Hematopoietic multipotent progenitor cell treated with erythropoietin and hydrocortisone succinate and interleukin-3 and kit ligand, for 15 days (in vitro differentiated cells): ENCODE results near the gene FHAD1.
"Not testable (repeated sequence)": the region's sequence is repeated elsewhere in the genome, so short reads cannot be mapped to it uniquely, and the experiment has no call there.

Source experiments
- DNase-seq: peaks from one replicate; pipeline ENCODE4 v3.0.0-alpha.2; 2015; ENCODE audit warnings: low spot score

FHAD1 gene

DNA sequence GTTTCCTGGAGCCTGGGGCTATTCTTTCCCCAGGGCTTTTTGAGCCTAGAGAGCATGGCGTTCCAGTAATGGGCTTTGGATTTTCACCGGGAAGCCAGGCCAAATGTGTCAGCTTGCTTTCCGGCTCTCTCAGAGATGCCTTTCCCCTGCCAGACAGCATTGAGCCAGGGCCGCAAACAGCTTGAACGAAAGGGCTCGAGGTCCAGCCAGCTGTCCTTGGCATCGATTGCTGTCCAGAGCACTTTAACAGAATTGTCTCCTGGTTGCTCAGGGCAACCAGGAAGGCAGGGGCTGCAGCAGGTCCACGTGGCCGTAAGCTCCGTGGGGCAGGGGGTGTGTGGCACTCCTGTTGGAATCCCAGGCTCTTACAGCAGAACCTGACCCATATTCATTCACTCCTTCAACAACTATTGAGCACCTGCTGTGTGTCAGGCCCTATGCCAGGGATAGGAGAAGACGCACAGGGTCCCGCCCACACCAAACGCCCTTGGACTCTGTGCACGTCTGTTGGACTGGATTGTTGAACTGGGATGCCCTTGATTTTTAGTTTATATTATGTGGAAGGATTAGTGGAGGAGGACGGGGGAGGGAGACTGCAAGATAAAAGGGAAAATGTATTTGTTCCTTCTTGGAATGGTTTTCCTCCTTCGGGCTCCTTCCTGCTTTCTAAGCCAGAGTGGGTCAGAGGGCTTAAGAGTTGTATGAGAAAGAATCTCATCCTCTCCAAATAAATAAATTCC lies 123.9 kb downstream of the FHAD1 start:
- no peak for DNase-seq

DNA sequence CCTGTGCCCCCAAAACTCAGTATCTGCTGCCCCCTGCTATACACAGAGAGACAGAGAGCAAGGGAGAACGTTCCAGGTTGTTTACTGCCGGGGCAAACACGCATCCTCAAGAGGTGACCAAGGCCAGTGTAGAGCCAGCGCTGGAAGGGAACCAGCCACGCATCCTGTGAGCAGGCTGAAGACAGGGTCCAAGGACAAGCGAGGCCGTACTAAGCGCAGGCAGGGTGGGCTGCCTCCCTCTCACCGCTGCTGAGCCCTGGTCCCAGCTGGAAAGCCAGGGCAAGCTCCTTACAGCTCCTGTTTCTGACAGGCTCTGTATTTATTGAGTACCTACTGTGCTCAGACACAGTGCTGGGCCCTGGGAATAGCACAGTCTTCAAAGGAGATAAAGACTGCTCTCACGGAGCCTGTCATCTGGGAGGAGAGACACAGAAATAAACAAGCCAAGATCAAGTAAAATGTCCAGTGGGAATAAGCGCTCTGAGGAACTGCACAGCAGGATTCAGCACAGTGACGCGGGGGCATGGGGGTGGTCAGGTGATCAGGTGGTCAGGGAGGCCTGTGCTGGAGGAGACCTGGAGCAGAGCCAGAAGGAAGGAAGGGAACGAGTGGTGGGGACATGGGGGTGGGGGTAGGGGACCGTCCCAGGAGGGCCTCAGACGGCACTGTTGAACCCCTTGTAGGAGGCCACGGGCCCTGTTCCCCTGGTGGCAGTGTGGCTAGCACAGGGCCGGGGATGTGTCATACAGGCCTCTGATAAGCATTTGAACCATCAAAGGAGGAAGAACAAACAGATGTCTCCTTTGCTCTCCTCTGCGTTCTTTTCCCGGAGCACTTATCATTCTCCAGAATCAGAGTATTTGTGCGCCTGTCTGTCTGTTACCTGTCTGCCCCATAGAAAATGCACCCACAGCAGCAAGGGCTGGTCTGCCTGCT lies 124.9 kb downstream of the FHAD1 start:
- DNase-seq: no peak

DNA sequence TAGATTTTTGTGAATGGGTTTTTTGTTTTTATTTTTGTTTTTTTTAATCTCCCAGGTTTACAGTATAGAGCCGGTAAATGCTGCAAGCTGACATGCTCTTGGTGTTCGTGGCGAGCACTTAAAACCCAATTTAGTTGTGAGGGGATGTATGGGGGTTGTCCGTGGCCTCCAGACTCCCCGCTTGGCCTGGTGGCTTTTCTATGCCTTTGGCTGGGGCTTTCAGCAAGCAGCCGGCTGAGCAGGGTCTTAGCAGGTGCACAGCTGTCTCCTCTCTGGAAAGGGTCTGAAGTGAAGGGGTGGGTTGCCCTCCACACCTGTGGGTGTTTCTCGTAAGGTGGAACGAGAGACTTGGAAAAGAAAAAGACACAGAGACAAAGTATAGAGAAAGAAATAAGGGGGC lies 131.7 kb downstream of the FHAD1 start:
- no peak for DNase-seq

DNA sequence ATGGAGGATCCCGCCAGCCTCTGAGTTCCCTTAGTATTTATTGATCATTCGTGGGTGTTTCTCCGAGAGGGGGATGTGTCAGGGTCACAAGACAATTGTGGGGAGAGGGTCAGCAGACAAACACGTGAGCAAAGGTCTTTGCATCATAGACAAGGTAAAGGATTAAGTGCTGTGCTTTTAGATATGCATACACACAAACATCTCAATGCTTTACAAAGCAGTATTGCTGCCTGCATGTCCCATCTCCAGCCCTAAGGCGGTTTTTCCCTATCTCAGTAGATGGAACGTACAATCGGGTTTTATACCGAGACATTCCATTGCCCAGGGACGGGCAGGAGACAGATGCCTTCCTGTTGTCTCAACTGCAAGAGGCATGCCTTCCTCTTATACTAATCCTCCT lies 132.1 kb downstream of the FHAD1 start:
- DNase-seq: not testable (repeated sequence)

DNA sequence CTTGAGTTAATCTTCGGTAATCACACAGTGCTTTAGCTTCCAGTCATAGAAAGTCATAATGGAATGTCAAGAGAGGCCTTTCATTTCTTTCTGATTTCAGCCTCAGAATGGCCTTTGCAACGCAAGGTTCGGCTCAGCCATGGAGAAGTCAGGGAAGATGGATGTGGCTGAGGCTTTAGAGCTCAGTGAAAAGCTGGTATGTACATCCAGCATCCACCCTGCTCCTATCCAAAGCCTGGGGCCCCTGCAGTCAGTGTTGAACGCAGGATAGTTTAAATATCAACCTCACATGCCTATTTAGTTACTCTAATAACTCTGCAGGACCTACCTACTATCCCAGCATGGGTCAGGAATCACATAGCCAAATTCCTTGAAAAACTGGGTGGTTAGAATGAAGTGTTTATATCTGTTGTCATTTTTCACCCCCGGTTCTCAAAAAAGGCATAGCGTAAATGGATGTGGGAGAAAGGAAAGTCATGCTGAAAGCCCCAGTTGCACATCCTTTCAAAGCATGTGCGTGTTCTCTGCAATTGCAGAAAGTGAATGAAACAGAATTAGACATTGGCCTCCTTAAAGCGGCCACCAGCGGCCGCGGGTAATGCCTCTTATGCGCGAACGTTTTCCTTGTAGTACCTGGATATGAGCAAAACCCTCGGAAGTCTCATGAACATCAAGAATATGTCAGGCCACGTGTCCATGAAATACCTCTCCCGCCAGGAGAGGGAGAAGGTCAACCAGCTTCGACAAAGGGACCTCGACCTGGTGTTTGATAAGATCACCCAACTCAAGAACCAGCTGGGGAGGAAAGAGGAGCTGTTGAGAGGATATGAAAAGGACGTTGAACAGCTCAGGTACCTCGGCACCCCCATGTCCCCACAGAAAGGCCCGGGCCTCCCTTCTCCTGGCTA lies 133.8 kb downstream of the FHAD1 start:
- no peak for DNase-seq

DNA sequence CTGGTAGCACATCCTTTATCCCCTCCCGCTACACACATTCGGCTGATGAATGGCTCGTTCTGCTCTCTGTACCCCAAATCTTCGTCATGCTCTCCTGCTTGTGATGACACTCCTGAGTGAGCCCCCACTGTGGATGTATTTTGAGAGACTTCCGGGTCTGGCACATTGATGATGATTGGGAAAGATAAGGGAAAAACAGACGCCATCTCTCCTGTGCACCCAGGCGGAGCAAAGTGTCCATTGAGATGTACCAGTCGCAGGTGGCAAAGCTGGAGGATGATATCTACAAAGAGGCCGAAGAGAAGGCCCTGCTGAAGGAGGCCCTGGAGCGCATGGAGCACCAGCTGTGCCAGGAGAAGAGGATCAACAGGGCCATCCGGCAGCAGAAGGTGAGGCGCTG lies 134.8 kb downstream of the FHAD1 start:
- no peak for DNase-seq

DNA sequence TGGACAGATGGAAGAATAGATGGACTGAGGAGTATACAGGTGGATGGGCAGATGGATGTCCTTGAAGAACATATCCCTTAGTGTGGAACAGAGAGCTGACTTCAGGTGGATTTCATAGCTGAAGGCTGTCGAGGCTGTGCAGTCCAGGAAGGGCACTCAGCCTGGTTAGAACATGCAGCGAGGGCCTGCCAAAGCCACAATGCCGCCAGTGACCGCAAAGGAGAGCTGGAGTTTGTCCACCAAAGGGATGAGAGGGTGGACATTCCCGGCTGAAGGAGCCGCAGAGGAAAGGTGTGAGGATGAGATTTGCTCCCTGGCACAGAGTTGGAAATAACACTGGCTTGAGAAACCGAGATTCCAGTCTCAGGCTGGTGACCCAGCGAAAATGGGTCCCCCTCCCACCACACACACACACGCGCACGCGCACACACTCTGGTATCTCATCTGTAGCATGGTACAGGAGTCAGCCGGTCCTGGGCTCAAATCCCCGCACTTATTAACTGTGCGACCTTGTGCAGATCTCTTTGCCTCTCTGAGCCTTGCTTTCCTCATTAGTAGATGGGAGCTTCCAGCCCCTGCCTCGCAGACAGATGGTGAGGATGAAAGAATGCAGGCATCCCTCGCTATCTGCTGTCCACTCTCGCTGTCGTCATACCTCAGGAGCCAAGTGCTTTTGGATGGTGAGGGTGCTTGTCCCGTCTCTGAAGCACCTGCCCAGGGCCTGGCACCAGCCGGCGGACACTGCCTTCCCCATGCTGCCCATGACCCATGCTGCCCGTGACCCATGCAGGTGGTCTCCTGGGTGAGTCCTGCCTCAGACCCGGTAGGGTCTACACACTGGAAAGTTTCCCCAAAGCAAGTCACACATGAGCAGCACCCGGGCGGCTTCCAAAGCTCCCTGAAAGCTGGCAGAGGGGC lies 135.8 kb downstream of the FHAD1 start:
- DNase-seq: no peak

DNA sequence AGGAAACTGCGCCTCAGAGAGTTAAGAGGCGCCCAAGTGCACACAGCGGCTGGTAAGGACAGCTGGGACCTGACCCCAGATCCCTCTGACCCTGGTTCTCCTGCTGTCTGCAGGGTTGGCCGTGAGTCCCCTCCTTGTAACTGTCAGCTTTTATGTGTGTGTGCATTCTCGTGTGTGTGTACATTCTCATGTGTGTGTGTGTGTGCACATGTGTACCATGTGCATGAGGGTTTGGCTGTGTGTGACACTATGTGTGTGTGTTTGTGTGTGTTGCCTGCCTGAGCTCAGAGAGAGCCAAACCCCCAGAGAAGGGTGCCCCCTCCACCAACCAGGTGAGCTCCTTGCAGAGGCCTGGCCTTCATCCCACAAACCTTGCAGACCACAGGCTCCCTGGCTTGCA lies 136.8 kb downstream of the FHAD1 start:
- no peak for DNase-seq

DNA sequence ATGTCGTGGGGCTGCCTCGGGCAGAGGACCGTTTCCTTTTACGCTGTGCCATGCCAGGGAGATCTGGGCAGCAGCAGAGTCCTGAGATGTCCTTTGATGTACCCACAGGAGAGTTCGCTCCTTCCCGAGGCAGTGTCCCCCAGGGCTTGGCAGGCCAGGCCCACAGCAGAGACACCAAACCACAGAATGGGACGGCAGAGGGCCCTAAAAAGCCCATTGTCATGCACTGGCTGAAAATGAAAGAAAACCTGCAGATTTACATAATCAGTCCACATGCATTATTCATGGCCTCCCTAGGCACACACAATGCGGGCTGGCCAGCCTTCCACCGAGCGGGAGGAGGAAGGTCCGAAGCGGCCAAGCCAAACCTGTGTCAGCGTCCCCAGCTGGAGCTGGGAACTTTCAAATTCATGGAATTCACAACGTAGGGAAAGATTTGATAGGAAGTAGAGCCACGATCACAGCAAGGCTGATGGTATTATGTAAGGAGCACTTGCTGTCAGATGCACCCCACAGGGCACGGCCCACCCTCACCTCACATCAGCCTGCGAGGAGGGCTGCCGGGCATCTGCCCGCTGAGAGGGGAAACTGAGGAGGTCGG lies 137.4 kb downstream of the FHAD1 start:
- DNase-seq: no peak

DNA sequence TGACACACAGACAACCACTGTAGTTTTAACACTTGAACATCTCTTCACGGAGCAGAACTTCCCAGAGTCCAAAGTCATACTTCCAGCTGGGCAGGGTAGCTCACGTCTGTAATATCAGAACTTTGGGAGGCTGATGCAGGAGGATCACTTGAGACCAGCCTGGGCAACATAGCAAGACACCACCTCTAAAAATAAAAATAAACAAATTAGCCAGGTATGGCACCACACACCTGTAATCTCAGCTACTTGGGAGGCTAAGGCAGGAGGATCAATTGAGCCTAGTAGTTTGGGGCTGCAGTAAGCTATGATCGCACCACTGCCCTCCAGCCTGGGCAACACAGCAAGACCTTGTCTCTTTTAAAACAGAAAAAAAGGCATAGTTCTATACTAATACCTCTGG lies 138.4 kb downstream of the FHAD1 start:
- DNase-seq: no peak

DNA sequence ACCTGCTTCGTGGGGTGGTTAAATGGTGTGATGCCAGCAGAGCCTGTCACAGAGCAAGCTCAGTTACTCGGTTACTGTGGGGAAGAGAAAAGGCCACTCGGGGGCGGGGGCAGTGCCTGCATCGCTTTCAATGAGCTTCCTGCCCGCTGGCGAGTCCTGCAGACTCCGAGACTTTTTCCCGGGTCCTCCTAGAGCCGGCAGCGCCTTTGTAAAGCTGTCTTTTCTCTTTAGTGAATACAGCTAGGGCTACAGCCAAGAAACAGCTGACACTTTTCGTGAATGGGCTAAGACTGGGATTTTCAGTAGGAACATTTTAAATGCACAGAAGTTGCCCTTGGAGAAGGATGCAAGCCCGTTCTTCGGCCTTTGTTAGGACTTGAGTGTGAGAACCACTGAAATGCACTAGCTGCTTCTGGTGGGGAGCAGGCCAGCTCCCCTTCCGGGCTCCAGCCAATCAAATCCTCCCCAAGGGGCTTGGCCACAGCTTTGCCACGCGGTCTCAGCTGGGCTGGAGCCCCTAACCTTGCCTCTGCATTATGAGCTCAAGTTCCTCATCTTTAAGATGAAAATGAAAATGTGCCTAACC lies 139.2 kb downstream of the FHAD1 start:
- DNase-seq: no peak

DNA sequence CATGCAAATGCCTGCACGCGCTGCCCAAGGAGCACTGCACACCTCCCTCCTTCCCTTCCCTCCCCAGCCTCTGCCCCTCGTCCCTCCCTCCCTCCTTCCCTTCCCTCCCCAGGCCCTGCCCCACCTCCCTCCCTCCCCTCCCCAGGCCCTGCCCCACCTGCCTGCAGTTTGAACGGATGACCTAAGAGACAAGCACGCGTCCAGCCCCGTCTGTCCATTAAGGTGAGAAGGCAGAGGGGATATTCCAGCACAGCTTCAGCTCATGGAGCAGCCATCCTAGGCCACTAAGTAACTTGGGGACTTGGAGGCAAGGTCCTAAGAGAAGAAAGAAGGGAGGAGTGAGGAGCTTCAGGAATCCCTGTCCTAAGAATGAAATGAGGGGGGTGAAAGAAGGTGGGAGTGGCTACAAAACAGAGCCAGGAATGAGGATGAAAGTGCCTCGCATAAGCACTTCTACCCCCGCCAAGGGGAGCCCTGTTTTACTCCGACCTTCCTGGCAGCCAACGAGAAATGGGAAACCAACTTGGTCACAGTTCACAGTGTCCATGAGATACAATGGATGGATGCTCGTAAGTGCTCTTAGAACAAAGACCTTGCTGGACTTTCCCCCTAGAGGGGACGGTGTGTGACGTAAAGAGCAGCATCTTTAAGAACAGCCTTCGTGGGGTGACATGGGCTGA lies 141.3 kb downstream of the FHAD1 start:
- DNase-seq: no peak

DNA sequence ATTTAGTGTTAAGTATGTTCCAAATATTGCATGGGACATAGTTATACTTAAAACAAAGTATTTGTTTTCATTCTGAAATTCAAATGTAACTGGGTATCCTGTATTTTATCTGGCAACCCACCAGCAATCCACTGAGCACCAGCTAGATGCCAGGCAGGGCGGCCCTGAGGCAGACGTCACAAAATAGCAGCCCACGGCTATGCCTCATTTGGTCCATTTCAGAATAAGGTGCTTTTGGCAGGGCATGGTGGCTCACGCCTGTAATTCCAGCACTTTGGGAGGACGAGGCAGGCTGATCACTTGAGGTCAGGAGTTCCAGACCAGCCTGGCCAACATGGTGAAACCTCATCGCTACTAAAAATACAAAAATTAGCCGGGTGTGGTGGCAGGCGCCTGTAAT lies 142.8 kb downstream of the FHAD1 start:
- not testable (repeated sequence) for DNase-seq

DNA sequence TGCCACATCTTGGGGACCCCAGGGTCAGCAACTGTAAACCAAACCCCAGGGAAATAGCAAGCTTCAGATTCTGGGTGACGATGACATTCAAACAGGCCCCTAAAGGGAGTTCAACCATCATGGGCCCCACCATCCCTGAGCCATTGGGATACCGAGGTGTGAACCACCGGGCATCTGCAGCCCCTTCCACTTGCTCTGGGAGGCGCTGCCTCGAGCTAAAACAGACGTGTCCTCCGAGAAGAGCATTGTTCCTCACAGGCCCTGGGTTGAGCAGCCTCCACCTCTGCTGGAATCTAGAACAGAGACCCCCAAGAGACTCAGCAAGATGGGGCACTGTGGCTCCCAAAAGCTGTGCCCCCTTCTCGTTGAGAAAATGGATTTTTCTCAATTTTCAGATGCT lies 143.6 kb downstream of the FHAD1 start:
- no peak for DNase-seq

DNA sequence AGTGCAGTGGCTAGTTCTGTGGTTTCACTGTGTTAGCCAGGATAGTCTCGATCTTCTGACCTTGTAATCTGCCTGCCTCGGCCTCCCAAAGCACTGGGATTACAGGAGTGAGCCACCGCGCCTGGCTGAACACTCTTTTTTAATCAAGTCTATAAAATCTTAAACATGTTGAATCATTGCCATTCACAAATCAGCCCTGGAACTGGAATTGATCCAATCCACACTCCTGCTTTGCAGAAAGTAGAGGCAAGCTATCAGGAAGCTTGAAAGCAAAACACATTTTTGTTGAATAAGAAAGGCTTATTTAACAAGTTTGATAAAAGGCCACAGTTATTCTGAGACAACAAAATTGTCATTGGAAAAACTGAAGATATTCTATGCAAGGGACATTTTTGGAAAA lies 144.3 kb downstream of the FHAD1 start:
- DNase-seq: no peak

DNA sequence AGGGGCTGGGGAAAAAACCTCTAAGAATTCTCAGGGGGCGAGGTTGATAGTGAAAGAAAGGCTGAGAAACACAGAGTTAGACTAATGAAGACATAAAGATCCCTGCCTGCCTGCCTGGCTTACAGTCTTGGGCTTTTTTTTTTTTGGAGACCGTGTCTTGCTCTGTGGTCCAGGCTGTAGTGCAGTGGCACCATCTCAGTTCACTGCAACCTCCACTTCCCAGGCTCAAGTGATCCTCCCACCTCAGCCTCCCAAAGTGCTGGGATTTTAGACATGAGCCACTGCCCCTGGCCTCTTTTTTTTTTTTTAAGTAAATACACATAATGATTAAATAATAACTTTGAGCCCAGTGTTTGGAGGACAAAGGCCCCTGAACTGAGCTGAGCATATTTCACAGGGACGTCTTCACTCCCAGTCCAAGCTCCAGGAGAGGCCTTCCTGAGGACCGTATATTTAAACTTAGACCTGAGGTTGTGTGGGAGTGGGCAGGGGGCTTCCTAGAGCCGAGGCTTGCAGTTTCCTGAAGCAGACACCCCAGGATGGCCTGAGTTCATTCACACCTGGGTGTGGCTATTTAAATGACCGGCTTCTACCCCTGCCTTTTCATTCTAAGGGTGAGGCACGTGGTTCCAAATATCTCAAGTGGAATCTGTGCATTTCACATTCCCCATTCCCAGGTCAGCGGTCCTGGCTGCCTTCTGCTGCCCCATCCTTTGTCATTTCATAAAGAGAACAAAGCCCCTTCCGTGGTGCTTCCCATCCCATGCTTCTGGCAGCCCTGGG lies 146.6 kb downstream of the FHAD1 start:
- no peak for DNase-seq

DNA sequence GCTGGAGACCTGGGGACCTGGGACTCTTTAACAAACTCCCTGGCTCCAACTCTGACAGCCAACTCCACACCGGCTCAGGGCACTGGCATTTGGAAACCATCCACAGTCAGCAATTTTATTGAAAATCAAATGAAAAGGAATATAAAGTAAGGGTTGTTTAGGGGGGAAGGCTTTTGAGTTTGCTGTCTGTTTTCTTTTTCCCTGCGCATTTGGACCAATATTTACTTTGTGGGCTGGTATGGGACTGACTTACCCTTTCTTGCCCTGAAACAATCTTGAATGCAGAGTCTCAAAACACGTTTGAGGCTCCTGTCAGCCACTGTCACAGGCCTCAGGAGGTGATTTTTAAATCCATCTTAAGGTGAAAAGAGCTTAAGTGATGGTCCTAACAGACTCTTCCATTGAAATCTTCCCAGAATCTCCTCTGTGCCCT lies 147.3 kb downstream of the FHAD1 start:
- no peak for DNase-seq

DNA sequence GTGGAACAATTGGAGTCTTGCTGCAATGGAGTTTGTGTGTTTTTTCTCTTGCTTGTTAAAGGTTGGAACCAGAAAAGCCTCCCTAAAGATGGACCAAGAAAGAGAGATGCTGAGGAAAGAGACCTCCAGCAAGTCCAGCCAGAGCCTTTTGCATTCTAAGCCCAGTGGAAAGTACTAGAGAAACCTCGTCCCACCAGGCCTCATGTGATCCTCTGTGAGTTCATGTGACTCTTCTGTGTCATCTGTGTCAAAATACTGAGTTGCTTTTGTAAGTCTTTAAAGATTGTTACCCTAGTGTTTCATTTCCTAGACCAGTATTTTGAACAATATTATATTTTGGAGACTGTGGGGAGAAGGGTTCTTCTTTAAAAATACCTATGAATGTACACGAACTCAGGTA lies 150.2 kb downstream of the FHAD1 start:
- no peak for DNase-seq

DNA sequence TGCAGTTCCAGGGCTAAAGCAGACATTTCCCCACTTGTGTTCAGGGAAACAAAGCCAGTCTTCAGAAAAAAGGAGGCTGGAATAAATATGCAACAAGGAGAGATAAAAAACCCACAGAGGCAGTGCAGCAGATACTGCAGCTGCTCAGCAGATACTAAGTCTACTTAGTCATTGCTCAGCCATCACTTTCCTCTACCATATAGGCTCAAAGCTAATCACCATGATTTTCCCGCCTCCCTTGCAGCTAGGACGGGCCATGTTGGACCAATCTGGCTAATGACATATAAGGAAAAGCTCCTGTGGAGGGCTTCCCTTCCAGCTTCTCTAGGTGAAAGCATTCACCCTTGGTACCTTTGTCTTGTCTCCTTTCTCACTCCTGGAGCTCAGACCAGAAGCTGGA lies 152.7 kb downstream of the FHAD1 start:
- DNase-seq: no peak
